Naive thymus-derived CD4-positive, alpha-beta T cell (primary cell): ENCODE results near the gene BCL7A. TPM values are rescaled to one million over a fixed set of nuclear protein-coding genes. Genes with fewer than 3 reads are reported as not detected.
A peak's percentile ranks its signal among the peaks of the same experiment; 100 is the strongest.

Source experiments
- ATAC-seq: fragments of 150-1000 bp; cut with Tn5 transposase; 2 replicates; pipeline ENCODE4 v1.10.0; 2021; ENCODE audit warnings: mild to moderate bottlenecking, moderate library complexity
- CTCF ChIA-PET: fragments of 350-600 bp; sonication (Branson Sonifier 250); formaldehyde crosslinking; loops from one replicate; lab custom pipeline; 2021; ENCODE audit warnings: antibody characterized with exemption; lab: Charles Lee
- POLR2A ChIA-PET: fragments of 350-600 bp; sonication (Branson Sonifier 250); formaldehyde crosslinking; loops from one replicate; lab custom pipeline; 2021; ENCODE audit warnings: antibody characterized with exemption, inconsistent platforms; lab: Charles Lee
- DNase-seq, 9 donors: peaks; one replicate each; pipeline versions ENCODE4 v3.0.0 to v3.0.0-alpha.2; 2020 to 2022; ENCODE audit warnings: mixed read lengths in 1 of 9
- H3K27ac ChIP-seq: one replicate; pipeline ENCODE4 v1.7.0; 2013; ENCODE audit warnings: mild to moderate bottlenecking, low read depth, low read length, moderate library complexity
- H3K27me3 ChIP-seq, 2 donors: one replicate each; pipeline ENCODE4 v1.7.0; 2013; ENCODE audit warnings: low read length in 2 of 2, mild to moderate bottlenecking in 2 of 2, moderate library complexity in 2 of 2; ENCODE audit not compliant: control insufficient read depth in 2 of 2, insufficient read depth in 2 of 2
- H3K36me3 ChIP-seq, 3 experiments: 1 replicate in 2 of 3; 2 replicates in 1 of 3; pipeline ENCODE4 v1.7.0; 2013; ENCODE audit warnings: low read length in 3 of 3, mild to moderate bottlenecking in 3 of 3, moderate library complexity in 1 of 3; ENCODE audit not compliant: insufficient read depth in 3 of 3, control insufficient read depth in 2 of 3
- H3K4me1 ChIP-seq, 2 donors: one replicate each; pipeline ENCODE4 v1.7.0; 2013; ENCODE audit warnings: low read length in 2 of 2, mild to moderate bottlenecking in 2 of 2, moderate library complexity in 1 of 2; ENCODE audit not compliant: control insufficient read depth in 2 of 2, insufficient read depth in 2 of 2
- H3K4me3 ChIP-seq: 2 replicates; pipeline ENCODE4 v1.7.0; 2013; ENCODE audit warnings: mild to moderate bottlenecking, low read length
- H3K9me3 ChIP-seq, 3 experiments: 1 replicate in 2 of 3; 2 replicates in 1 of 3; pipeline ENCODE4 v1.7.0; 2013; ENCODE audit warnings: low read length in 3 of 3; ENCODE audit not compliant: control insufficient read depth in 2 of 3
- H3K27ac Mint-ChIP-seq, 9 donors: one replicate each; pipeline ENCODE4 v1.8.0; 2020 to 2022; ENCODE audit warnings: mixed read lengths in 9 of 9, mild to moderate bottlenecking in 8 of 9, moderate library complexity in 5 of 9, inconsistent platforms in 2 of 9
- H3K27me3 Mint-ChIP-seq, 5 donors: one replicate each; pipeline ENCODE4 v1.8.0; 2021 to 2022; ENCODE audit warnings: mixed read lengths in 5 of 5, mild to moderate bottlenecking in 1 of 5
- H3K36me3 Mint-ChIP-seq, 5 donors: one replicate each; pipeline ENCODE4 v1.8.0; 2020 to 2022; ENCODE audit warnings: mixed read lengths in 5 of 5, mild to moderate bottlenecking in 3 of 5, inconsistent platforms in 1 of 5
- H3K4me1 Mint-ChIP-seq, 7 donors: one replicate each; pipeline ENCODE4 v1.8.0; 2020 to 2022; ENCODE audit warnings: mixed read lengths in 7 of 7, mild to moderate bottlenecking in 3 of 7, inconsistent platforms in 1 of 7
- H3K4me3 Mint-ChIP-seq, 10 donors: one replicate each; pipeline ENCODE4 v1.8.0; 2020 to 2022; ENCODE audit warnings: mild to moderate bottlenecking in 10 of 10, mixed read lengths in 10 of 10, moderate library complexity in 6 of 10, inconsistent platforms in 2 of 10
- H3K9me3 Mint-ChIP-seq, 11 donors: one replicate each; pipeline ENCODE4 v1.8.0; 2020 to 2022; ENCODE audit warnings: mixed read lengths in 11 of 11, mild to moderate bottlenecking in 4 of 11, inconsistent platforms in 1 of 11, moderate library complexity in 1 of 11
- intact Hi-C, 2 donors: fragments of 100-400 bp; cut with micrococcal nuclease; formaldehyde crosslinking; loops; one replicate each; pipeline ENCODE4 v1.15.1; 2023
- polyA plus RNA-seq, 2 donors: library from polyadenylated mRNA; unstranded; fragments of 300-500 nt; fragmentation: Illumina TruSeq; gene quantifications; one replicate each; pipeline ENCODE4 v1.2.3, GENCODE V29; 2021
- total RNA-seq, 6 experiments: library from RNA in 5 of 6; stranded (reverse) in 5 of 6; gene quantifications; 1 replicate in 5 of 6; 2 replicates in 1 of 6; pipeline ENCODE4 v1.2.3 and lab custom pipeline; 2021 to 2026

BCL7A gene
- total and polyA plus RNA-seq, 7 experiments from 2014 or later: 4.0 to 11.9 (median 5.4) TPM

DNA sequence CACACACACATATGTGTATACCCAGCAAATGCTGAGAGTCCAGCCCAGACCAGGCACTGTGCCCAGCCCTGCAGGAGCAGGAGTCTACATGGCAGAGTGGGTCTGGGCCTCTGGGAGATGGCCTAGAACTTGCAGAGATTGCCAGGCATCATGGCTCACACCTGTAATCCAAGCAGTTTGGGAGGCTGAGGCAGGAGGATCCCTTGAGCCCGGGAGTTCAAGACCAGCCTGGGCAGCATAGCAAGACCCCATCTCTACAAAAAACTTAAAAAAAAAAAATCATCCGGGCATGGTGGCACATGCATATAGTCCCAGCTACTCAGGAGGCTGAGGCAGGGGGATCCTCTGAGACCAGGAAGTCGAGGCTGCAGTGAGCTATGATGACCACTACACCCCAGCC is 36.1 kb downstream of the BCL7A start:
- peaks cover 0 to 3% of the 10 kb centered on the region in 2 donors for H3K4me1 ChIP-seq
- H3K27me3 ChIP-seq: no peaks in the 10 kb centered on the region
- H3K4me3 ChIP-seq: no peak overlapping the region
- ChIA-PET POLR2A (interaction anchor here (0.7 kb wide), 1 partner anchor 42 kb away, joined by 8 read pairs; no protein-coding TSS in a partner anchor), CTCF (interaction anchor here (0.6 kb wide), 1 partner anchor 698 kb away, joined by 3 read pairs; no protein-coding TSS in a partner anchor)
- H3K36me3 Mint-ChIP-seq: peaks cover 0 to 6% (median 0%) of the 10 kb centered on the region in 5 donors
- peaks cover 0 to 8% (median 6%) of the 10 kb centered on the region in 7 donors for H3K4me1 Mint-ChIP-seq
- intact Hi-C loops: no loop called here
- DNase-seq: no peak
- peaks cover 0 to 8% (median 3%) of the 10 kb centered on the region in 3 experiments for H3K36me3 ChIP-seq
- no peaks in the 10 kb centered on the region for H3K9me3 ChIP-seq
- H3K9me3 Mint-ChIP-seq: no peaks in the 10 kb centered on the region
- no peak overlapping the region for H3K4me3 Mint-ChIP-seq
- H3K27me3 Mint-ChIP-seq: no peaks in the 10 kb centered on the region
- H3K27ac ChIP-seq: no peak overlapping the region
- no peak for ATAC-seq
- peak overlapping the region in 1 of 9 donors; percentile 46 for H3K27ac Mint-ChIP-seq

DNA sequence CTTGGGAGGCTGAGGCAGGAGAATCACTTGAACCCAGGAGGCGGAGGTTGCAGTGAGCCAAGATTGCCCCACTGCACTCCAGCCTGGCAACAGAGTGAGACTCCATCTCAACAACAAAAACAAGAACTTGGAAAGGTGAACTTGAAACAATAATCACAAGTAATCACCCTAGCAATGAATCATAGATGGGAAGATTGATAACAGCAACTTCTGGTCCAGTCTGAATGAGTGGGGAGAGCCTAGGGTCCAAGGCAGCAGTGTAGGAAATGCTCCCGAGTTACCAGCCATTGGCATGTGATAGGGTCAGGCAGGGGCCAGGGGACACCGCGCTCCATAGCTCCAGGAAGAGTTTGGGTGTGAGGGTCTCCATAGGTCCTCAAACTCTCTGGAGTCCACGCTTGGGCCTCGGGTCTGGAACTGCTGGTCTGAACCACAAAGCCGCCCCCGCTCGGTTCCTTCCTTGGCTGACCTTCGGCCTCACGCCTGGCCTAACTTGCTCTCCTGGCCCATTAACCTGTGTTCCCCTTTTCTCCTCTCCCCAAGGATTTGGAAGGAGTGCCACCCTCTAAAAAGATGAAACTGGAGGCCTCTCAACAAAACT is 37.0 kb downstream of the BCL7A start:
- Mint-ChIP-seq H3K27ac (peak overlapping the region in 3 of 9 donors; percentile 33 to 60 (median 52)), H3K36me3 (peaks cover 0 to 6% (median 0%) of the 10 kb centered on the region in 5 donors), H3K4me1 (peaks cover 9 to 17% (median 14%) of the 10 kb centered on the region in 7 donors), H3K4me3 (no peak overlapping the region), H3K9me3 (no peaks in the 10 kb centered on the region), H3K27me3 (no peaks in the 10 kb centered on the region)
- intact Hi-C loops: no loop called here
- no peaks in the 10 kb centered on the region for H3K27me3 ChIP-seq
- ATAC-seq (no peak), DNase-seq (no peak)
- no peak overlapping the region for H3K4me3 ChIP-seq
- H3K9me3 ChIP-seq: no peaks in the 10 kb centered on the region
- peaks cover 0 to 5% of the 10 kb centered on the region in 2 donors for H3K4me1 ChIP-seq
- peaks cover 0 to 8% (median 3%) of the 10 kb centered on the region in 3 experiments for H3K36me3 ChIP-seq
- no peak overlapping the region for H3K27ac ChIP-seq
- ChIA-PET CTCF (no interaction called here), POLR2A (no interaction called here)

DNA sequence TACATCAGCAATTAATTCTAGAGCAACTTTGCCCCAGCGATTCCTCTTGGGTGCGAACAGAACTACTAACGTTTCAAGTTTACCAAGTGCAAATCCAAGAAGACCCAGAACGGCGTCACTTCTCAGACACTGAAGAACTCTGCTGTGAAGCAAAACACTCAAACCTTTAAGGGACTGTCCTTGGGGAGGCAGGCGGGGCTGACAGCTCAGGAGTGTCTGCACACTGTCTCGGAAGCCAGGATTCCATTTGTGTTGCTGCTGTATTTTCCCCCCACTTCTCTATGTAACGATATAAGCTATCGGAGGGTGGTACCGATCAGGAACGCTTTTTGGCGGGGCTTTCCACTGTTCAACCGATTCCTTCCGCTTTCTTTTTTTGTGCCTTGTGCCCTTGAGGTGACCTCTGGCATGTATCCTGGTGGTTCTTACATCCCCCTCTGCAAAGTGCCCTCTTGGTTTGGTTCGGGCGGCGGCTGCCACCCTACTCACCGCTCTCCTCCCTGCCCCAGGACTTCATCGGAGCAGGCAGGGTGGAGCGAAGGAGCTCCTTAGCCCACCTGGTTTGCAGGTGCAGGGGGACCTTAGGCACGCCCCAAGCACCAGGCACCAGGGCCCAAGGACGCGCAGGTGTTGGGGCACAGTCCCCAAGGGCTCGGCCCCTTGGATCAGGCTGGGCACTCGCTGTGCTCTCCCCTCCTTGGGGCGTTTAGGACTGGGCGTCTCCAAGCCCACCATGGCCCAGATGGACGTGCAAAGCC is 37.7 kb downstream of the BCL7A start:
- Histone ChIP-seq H3K36me3 (peaks cover 0 to 8% (median 0%) of the 10 kb centered on the region in 3 experiments), H3K4me1 (peaks cover 0 to 5% of the 10 kb centered on the region in 2 donors), H3K4me3 (no peak overlapping the region), H3K27me3 (no peaks in the 10 kb centered on the region), H3K27ac (no peak overlapping the region), H3K9me3 (no peaks in the 10 kb centered on the region)
- CTCF ChIA-PET: interaction anchor here (0.5 kb wide), 1 partner anchor 301 kb away, joined by 3 read pairs; no protein-coding TSS in a partner anchor
- intact Hi-C loops: no loop called here
- POLR2A ChIA-PET: no interaction called here
- H3K27ac Mint-ChIP-seq: peak overlapping the region in 1 of 9 donors; percentile 36
- H3K4me1 Mint-ChIP-seq: peaks cover 10 to 20% (median 13%) of the 10 kb centered on the region in 7 donors
- H3K4me3 Mint-ChIP-seq: no peak overlapping the region
- peaks cover 0 to 6% (median 0%) of the 10 kb centered on the region in 5 donors for H3K36me3 Mint-ChIP-seq
- ATAC-seq (no peak), DNase-seq (no peak)
- H3K9me3 Mint-ChIP-seq: no peaks in the 10 kb centered on the region
- H3K27me3 Mint-ChIP-seq: no peaks in the 10 kb centered on the region

DNA sequence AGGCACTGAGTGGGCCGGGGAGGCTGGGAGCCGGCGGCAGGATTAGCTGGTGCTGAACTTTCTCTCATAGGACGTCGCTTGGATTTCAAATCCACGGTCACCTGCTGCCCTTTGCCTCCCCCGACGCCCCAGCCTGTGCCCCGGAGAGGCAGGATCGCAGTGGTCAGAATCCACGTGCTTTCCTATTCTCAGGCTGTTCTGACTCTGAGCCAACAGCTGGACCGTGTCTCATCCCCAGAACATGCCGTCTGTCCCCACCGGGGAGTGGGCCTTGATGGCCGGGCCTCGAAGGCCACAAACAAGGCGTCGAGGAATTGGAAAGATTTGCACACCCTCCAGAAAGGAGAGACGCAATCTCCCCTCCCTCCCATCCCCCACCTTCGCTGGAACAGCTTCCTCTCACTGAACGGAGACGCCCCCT is 38.4 kb downstream of the BCL7A start:
- no peaks in the 10 kb centered on the region for H3K27me3 Mint-ChIP-seq
- DNase-seq (no peak), ATAC-seq (no peak)
- H3K27ac Mint-ChIP-seq: peak overlapping the region in 1 of 9 donors; percentile 78
- ChIA-PET POLR2A (no interaction called here), CTCF (interaction anchor here (0.5 kb wide), 1 partner anchor 301 kb away, joined by 3 read pairs; no protein-coding TSS in a partner anchor)
- H3K27me3 ChIP-seq: no peaks in the 10 kb centered on the region
- peaks cover 8 to 16% (median 12%) of the 10 kb centered on the region in 7 donors for H3K4me1 Mint-ChIP-seq
- no peak overlapping the region for H3K27ac ChIP-seq
- peaks cover 0 to 6% (median 0%) of the 10 kb centered on the region in 3 experiments for H3K36me3 ChIP-seq
- H3K9me3 Mint-ChIP-seq: no peaks in the 10 kb centered on the region
- H3K4me1 ChIP-seq: peaks cover 0 to 5% of the 10 kb centered on the region in 2 donors
- H3K36me3 Mint-ChIP-seq: peaks cover 0 to 6% (median 0%) of the 10 kb centered on the region in 5 donors
- no peak overlapping the region for H3K4me3 Mint-ChIP-seq
- intact Hi-C loops: no loop called here
- H3K9me3 ChIP-seq: no peaks in the 10 kb centered on the region
- H3K4me3 ChIP-seq: no peak overlapping the region

DNA sequence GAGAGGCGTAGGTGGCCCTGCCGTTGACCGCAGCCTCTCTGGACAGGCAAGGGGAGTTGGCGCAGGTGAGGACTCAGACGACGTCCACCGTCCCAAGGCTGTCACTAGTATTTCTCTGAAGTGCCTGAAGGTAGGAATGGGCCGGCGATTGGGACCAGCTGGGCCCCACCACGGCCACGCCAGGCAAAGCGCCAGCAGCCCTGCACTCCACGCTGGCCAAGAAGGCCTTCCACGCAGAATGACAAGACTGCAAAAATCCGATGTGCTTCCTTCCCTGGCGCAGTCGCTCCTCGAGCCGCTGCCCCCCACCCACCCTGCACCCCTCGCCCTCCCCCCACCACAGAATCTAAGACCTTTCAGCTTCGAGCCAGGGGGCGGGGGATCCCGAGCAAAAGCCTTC is 39.6 kb downstream of the BCL7A start:
- DNase-seq (no peak), ATAC-seq (no peak)
- no peak overlapping the region for H3K27ac Mint-ChIP-seq
- intact Hi-C loops: no loop called here
- peaks cover 0 to 5% of the 10 kb centered on the region in 2 donors for H3K4me1 ChIP-seq
- H3K4me1 Mint-ChIP-seq: peaks cover 8 to 16% (median 12%) of the 10 kb centered on the region in 7 donors
- no peak overlapping the region for H3K27ac ChIP-seq
- no peaks in the 10 kb centered on the region for H3K9me3 Mint-ChIP-seq
- POLR2A ChIA-PET: no interaction called here
- H3K9me3 ChIP-seq: no peaks in the 10 kb centered on the region
- no peak overlapping the region for H3K4me3 Mint-ChIP-seq
- CTCF ChIA-PET: interaction anchor here (0.6 kb wide), 2 partner anchors 155 to 1176 kb away, joined by 3 to 7 read pairs; no protein-coding TSS in a partner anchor
- H3K4me3 ChIP-seq: no peak overlapping the region
- peaks cover 0 to 4% (median 0%) of the 10 kb centered on the region in 3 experiments for H3K36me3 ChIP-seq
- no peaks in the 10 kb centered on the region for H3K27me3 ChIP-seq
- H3K36me3 Mint-ChIP-seq: peaks cover 0 to 6% (median 0%) of the 10 kb centered on the region in 5 donors
- no peaks in the 10 kb centered on the region for H3K27me3 Mint-ChIP-seq

DNA sequence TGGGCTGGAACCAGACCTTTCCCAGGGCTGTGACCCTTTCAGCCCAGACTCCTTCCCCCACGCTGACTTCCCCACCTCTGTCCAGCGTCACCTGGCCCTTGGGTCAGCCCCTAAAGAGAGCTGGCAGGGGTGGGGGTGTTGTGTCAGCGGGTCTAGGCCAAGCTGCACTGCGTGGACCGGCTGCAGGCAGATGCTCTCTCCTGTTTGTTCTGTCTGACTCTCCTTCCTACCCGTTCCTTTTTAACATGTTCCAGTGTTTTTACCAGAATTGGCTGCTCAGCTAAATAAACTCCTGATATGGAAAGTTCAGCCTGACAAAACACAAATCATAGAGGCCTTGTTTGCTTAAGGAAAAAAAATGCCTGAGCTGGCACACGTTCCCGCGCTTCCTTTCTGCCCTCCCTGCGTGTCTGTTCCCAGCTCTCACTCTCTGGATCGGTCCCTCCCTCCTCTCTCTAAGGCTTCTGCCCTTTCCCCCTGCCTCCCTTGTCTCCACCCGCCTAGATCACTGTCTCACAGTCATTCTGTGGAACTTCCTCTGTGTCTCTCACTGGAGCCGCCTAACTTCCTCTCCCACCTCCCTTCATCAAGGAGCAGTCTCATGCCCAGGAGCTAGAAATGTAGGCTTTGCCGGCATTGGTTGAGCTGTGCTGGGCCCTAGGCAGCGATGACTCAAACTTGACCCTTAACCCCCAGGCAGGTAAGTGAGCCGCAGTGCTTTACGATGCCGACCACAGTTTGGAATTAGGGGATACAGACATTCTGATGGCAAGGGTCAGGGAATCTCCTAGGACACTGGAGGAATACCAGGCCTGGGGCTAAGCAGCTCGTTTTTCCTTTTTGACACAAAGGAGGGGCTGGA is 41.4 kb downstream of the BCL7A start:
- CTCF ChIA-PET: interaction anchor here (1.1 to 3.6 kb wide), 4 partner anchors 8 to 61 kb away, joined by 3 to 11 read pairs (median 5); no protein-coding TSS in a partner anchor
- no peaks in the 10 kb centered on the region for H3K27me3 ChIP-seq
- peaks cover 0 to 4% (median 0%) of the 10 kb centered on the region in 3 experiments for H3K36me3 ChIP-seq
- H3K27ac Mint-ChIP-seq: peak overlapping the region in 5 of 9 donors; percentile 12 to 48 (median 33)
- peak; percentile 77 for ATAC-seq
- peaks cover 0 to 1% (median 0%) of the 10 kb centered on the region in 5 donors for H3K27me3 Mint-ChIP-seq
- peaks cover 13 to 23% (median 18%) of the 10 kb centered on the region in 7 donors for H3K4me1 Mint-ChIP-seq
- intact Hi-C loops: no loop called here
- POLR2A ChIA-PET: interaction anchor here (0.6 to 1.3 kb wide), 2 partner anchors 13 to 37 kb away, joined by 3 to 6 read pairs; no protein-coding TSS in a partner anchor
- H3K4me3 Mint-ChIP-seq: peak overlapping the region in 4 of 10 donors; percentile 1 to 37 (median 8)
- no peak overlapping the region for H3K4me3 ChIP-seq
- H3K36me3 Mint-ChIP-seq: peaks cover 0 to 6% (median 0%) of the 10 kb centered on the region in 5 donors
- no peak for DNase-seq
- H3K27ac ChIP-seq: no peak overlapping the region
- no peaks in the 10 kb centered on the region for H3K9me3 ChIP-seq
- peaks cover 6% of the 10 kb centered on the region in 2 donors for H3K4me1 ChIP-seq
- H3K9me3 Mint-ChIP-seq: no peaks in the 10 kb centered on the region
